NCI-H774 (cell line): ENCODE measurements around the gene C5.
"Not testable (repeated sequence)": the region's sequence is repeated elsewhere in the genome, so short reads cannot be mapped to it uniquely, and the experiment has no call there.

Source experiments
- DNase-seq: peaks from one replicate; lab custom pipeline; 2025; lab: John Stamatoyannopoulos, UW

C5 gene

DNA sequence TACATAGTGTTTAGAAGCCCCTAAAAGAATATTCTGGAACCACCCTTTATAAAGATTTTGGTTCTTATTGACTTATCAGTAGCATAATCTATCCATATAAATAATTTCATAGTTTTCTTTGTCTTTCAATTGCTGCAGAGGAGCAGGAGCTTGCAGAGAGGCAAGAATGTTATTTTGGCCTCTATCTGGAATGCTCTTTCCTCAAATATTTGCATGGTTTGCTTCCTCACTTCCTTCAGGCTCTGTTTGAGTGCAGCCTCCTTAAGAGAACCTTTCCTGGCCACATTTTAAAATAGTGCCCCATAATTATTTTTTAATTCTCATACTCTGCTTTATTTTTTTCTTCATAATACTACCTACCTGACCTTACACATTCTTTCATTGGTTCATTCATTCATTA lies 1.5 kb downstream of the C5 start:
- no peak for DNase-seq

- no peak for DNase-seq
Measured at GRCh38 chr9:121048175-121048574, 1.9 kb downstream of the C5 start.

GRCh38 chr9:121038804-121039203 lies 11.3 kb downstream of the C5 start:
- DNase-seq, result no peak

DNA sequence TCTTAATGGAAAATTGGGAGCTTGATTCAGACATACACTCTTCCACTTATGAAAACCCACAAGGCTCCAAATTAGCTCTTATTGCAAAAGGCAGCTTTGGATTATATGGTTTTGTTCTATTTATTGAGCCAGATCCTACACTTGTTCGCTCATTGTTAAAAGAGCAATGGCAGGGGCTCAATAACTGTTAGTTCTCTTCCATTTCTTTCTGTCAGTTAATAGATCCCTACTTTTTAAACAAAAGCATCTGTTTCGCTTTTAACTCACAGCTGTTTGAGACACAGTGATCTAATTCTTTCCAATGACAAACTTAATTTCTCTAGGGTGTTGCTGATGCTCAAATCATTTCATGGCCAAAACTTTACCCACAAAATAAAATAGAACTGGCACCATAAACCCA lies 11.7 kb downstream of the C5 start:
- no peak for DNase-seq

GRCh38 chr9:121035717-121036116 lies 14.4 kb downstream of the C5 start:
- DNase-seq, result not testable (repeated sequence)

DNA sequence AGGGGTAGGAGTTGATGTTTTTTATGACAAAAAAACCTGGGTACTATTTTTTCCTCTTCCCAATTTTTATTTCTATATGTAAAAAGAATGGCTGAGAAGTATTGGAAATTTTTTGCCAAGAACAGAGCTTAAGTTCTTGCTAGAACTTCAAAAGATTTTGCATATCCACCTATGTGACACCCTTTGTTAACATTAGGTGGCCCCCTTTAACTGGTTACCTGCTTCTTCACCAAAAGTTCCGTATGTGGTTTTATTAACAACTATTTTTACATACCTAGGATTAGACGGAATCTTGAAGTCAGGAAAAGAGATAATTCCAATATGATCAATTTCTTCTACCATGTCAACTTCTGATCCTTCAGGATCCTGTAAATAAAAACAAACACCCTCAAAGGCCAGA lies 15.5 kb downstream of the C5 start:
- no peak for DNase-seq

DNA sequence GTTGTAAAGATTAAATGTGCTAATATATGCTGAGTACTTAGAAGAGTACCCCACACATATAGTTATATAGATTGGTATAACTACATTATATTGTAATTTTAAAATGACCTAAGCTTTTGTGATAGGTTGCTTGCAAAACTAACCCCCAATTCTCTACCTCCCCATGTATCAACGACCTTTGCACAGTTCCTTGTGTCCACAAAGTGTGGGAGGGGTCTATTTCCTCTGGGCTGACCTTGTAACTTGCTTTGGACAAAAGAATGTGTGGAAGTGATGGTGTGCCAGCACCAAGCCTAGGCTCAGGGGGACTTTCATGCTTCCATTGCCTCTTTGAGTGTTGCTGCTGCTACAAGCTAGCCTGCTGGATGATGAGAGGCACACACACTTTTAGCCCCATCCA lies 20.6 kb downstream of the C5 start:
- no peak for DNase-seq

DNA sequence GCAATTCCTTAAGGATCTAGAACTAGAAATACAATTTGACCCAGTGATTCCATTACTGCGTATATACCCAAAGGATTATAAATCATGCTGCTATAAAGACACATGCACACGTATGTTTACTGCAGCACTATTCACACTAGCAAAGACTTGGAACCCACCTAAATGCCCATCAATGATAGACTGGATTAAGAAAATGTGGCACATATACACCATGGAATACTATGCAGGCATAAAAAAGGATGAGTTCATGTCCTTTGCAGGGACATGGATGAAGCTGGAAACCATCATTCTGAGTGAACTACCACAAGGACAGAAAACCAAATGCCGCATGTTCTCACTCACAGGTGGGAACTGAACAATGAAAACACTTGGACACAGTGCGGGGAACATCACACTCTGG lies 21.8 kb downstream of the C5 start:
- not testable (repeated sequence) for DNase-seq

DNA sequence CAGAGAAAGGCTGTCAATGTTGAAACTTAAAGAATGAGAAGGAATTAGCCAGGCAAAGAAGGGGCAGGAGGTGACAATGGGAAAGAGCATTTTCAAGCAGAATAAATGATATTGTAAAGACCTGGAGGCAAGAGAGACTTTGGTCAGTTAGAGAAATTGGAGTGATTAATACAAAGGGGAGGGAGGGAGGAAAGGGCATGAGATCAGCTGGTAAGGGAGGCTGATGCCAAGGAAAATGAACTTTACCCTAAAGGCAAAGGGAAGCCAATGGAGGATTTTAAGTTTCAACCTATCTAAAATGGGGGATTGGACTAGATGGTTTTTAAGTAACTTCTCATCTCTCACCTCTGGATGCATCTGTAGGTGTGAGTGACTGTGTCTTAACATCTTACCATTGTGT lies 23.3 kb downstream of the C5 start:
- DNase-seq, result no peak

DNA sequence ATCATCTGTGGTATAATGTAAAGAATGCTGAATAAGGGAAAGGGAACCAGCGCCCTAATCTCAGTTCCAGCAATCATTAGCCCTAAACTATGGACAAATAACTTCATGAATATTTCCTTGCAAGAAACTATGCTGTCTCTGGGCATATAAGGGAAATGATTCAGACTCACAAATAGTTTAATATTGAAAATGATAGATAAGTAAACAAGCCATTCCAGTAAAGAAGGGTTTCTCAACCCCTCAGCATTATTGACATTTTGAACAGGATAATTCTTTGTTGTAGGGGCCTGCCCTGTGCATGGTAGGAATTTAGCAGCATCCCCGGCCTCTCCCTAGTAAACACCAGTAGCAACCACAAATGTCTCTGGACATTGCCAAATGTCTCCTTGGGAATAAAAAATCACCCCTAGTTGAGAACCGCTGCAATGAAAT lies 23.8 kb downstream of the C5 start:
- no peak for DNase-seq

DNA sequence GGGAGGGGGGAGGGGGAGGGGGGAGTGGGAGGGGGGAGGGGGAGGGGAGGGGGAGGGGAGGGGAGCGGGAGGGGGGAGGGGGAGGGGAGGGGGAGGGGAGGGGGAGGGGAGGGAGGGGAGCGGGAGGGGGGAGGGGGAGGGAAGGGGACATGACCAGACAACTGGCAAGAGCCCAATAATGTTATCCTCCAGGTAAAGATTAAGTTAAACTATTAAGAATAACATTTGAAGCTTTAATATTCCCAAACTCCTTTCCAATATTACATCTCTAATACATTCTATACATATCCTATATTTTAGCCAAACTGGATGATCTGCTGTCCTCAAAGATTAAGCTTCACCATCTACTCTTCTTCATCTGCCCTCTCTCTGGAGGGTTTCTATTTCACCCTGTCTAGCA lies 25.8 kb downstream of the C5 start:
- no peak for DNase-seq

GRCh38 chr9:121023064-121023463 lies 27.0 kb downstream of the C5 start:
- no peak for DNase-seq

GRCh38 chr9:121021301-121021700 lies 28.8 kb downstream of the C5 start:
- no peak for DNase-seq

- no peak for DNase-seq
Measured at GRCh38 chr9:121019273-121019672, 30.8 kb downstream of the C5 start.

DNA sequence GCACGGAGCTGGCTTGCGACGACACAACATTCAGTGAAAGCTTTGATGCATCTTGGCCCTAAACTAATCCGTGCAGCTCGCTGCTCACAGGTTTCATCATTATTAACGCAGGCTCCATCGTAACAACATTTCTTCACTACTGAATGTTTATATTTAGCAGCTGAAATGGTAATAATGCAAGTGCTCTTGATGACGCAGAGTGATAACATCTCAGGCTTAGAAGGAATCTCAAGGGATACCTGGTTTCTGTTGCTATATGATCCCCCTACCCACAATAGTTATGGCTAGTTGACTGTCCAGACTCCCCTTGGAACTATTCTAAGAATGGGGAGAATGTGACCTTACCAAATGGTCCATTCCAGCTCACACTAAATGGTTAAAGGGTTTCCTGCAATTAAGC lies 36.2 kb downstream of the C5 start:
- no peak for DNase-seq

GRCh38 chr9:121009650-121010049 lies 40.4 kb downstream of the C5 start:
- no peak for DNase-seq

DNA sequence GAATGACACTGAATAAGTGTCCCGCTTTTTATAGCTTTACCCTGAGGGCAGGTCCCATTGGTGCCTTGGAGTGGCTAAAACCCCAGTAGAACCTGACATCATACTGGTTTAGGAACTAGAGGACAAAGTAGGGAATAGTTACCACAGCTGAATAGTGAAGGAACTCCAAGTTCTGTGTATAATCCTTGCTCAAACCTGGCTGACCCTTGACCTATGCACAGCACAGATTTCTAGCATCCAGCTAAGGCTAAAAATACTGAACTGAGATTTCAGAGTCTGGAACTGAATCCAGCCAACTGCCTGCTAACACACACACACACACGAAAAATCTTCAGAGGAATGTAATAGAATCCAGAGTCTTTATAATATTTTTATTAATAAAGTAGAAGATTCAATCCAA lies 50.8 kb downstream of the C5 start:
- DNase-seq, result no peak

DNA sequence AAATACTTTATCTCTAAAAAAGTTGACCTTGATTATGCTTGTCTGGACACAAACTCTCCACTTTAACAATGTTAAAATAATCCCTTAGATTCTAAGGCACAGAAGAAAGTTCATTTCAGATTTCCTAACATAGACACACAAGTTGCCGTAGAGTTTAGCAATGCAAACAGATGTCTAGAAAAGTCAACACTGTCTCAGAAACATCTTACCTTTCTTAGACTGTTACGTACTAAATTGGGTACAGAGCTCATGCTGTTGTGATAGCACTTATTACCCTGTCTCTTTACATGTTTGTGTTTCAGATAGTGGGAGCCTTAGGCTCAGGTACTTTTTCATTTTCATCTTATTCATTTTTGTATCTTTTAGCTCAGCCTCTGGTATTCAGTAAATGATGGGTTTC lies 52.0 kb downstream of the C5 start:
- DNase-seq, result no peak

DNA sequence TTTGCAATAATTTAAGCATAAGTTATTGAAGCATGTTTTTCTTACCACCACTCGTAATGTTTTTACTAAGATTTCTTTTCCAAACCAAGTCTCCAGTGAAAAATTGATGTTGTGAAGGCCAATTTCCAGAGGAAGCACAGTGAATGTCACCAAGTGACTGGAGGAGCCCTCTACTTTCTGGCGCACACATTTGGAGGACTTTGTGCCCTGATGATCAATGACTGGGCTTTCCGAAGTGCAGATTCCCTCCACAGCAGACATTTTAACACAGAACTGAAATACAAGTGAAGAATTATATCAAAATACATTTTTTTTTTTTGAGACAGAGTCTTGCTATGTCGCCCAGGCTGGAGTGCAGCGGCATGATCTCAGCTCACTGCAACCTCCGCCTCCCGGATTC lies 52.6 kb downstream of the C5 start:
- DNase-seq, result no peak

DNA sequence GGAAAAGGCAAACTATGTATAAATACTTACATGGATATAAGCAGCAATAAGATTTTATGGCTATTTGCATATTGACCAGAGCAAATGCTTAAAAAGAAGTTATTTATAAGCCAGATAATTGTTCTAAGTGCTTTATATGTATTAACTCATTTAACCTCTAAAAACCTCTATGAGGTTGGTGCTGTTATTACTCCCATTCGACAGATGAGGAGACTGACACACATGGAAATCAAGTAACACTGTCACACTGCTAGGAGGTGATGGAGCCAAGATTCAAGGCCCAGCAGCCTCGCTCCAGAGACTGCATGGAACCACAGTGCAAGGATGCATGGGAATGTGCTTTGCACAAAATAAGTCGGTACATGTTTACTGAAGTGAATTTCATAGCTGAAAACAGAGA lies 53.7 kb downstream of the C5 start:
- no peak for DNase-seq

- no peak for DNase-seq
Measured at GRCh38 chr9:120989065-120989464, 61.0 kb downstream of the C5 start.

DNA sequence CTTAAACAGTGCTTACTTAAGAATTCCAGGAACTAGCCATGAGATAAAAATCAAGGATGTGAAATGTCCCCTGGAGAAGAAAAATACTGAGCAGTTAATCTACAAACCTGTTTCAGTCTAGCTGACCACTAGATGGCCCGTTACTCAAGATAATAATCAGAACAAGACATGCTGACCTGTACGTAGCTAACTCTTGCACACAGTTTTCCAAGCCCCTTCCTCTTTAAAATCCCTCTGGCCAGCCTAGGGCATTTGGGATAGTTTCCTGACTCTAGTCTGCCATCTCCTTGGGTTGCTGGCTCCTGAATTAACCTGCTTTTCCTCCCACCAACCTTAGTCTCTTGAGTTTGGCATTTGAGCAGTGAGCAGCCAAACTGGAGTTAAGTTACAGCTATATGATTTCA lies 64.3 kb downstream of the C5 start:
- DNase-seq, result peak; percentile 8

DNA sequence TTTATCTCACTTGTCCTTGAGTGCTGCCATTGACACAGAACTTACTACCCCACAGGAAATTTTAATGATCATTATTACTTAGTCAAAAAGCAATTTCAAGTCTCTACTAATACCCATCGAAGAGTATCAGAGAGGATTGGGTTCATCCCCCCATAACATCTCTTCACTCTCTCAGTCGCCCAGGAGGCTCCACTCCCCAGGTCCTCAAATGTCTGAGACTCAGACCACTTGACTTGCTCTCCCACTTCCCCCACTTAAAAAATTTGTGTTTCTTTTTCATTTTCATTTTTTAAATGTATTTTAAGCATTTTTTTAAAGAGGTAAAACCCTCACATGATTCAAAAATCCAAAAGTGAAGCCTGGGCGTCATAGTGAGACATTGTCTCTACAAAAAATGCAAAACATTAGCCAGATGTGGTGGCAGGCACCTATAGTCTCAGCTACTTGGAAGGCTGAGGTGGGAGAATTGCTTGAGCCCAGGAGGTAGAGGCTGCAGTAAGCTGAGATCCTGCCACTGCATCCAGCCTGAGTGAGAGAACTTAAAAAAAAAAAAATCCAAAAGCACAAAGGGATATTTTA lies 66.7 kb downstream of the C5 start:
- DNase-seq, result no peak

DNA sequence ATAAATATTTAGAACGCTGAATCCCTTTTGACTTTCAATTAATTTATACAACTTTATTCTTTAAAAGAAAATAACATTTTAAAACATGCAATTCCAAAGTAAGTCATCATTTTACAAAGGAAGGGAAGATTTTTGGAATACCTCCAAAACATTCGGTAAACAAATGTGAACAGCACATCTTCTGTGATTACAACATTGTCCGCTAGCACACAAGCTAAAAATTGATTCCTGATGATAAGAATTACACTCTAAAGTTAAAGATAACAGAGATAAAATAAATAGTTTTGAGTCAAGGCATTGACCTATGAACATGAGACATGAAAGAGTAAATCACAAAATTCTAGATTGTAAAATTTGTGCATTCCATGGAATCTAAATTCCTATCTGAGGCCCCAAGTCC lies 67.2 kb downstream of the C5 start:
- no peak for DNase-seq

- no peak for DNase-seq
Measured at GRCh38 chr9:120980951-120981350, 69.1 kb downstream of the C5 start.
